SK-N-SH (cell line): ENCODE data around the gene MARK3. TPM values are rescaled to one million over a fixed set of nuclear protein-coding genes. Genes with fewer than 3 reads are reported as not detected.

ENCODE experiments used
- CTCF ChIA-PET: fragments of 300-600, 350-600 bp; formaldehyde crosslinking; extraction: SDS; loops from one replicate; lab custom pipeline; 2021; lab: Yijun Ruan, JAX
- POLR2A ChIA-PET: fragments of 350-600 bp; sonication (Branson Sonifier 250); formaldehyde crosslinking; extraction: SDS; loops from one replicate; lab custom pipeline; 2020; ENCODE audit warnings: antibody characterized with exemption, inconsistent platforms; lab: Yijun Ruan, JAX
- DNase-seq: peaks from one replicate; pipeline ENCODE4 v3.0.0; 2012
- H2AFZ ChIP-seq: fragments of 200-600 bp; sonication (generic); 2 replicates; pipeline ENCODE4 v1.8.1; 2016; ENCODE audit warnings: antibody characterized with exemption, mild to moderate bottlenecking, low read depth
- H3F3A ChIP-seq: fragments of 200-600 bp; sonication (generic); replicated peaks from 2 replicates; pipeline ENCODE3; 2016; ENCODE audit warnings: antibody characterized with exemption, mild to moderate bottlenecking; ENCODE audit not compliant: insufficient read depth
- H3K27ac ChIP-seq, 2 experiments: fragments of 200-500 bp in 1 of 2; fragments of 200-600 bp in 1 of 2; sonication (Bioruptor generic) in 1 of 2; sonication (generic), shearing (Covaris generic) in 1 of 2; 2 replicates each; pipeline versions ENCODE4 v1.5.1 to v1.6.1; 2014 to 2016; ENCODE audit warnings: low read depth in 2 of 2, inconsistent platforms in 1 of 2, low read length in 1 of 2, mild to moderate bottlenecking in 1 of 2, mixed read lengths in 1 of 2
- H3K27me3 ChIP-seq: fragments of 200-600 bp; sonication (generic), shearing (Covaris generic); 2 replicates; pipeline ENCODE4 v1.6.1; 2016; ENCODE audit warnings: mixed run types; ENCODE audit not compliant: insufficient read depth
- H3K36me3 ChIP-seq, 2 experiments: fragments of 200-500 bp in 1 of 2; fragments of 200-600 bp in 1 of 2; sonication (Bioruptor generic) in 1 of 2; sonication (generic) in 1 of 2; replicated peaks in 1 of 2; 2 replicates each; pipeline versions ENCODE3 to v1.5.1; 2014 to 2016; ENCODE audit warnings: low read length in 1 of 2, mild to moderate bottlenecking in 1 of 2; ENCODE audit not compliant: insufficient read depth in 2 of 2, control insufficient read depth in 1 of 2
- H3K4me1 ChIP-seq, 2 experiments: fragments of 200-500 bp in 1 of 2; fragments of 200-600 bp in 1 of 2; sonication (Bioruptor generic) in 1 of 2; sonication (generic), shearing (Covaris generic) in 1 of 2; 2 replicates each; pipeline versions ENCODE4 v1.5.1 to v1.6.1; 2014 to 2016; ENCODE audit warnings: low read depth in 1 of 2, low read length in 1 of 2, mixed run types in 1 of 2; ENCODE audit not compliant: insufficient read depth in 2 of 2, control insufficient read depth in 1 of 2
- H3K4me2 ChIP-seq: fragments of 200-600 bp; sonication (generic), shearing (Covaris generic); 2 replicates; pipeline ENCODE4 v1.6.1; 2017; ENCODE audit warnings: mixed run types
- H3K4me3 ChIP-seq, 2 experiments: fragments of 200-500 bp in 1 of 2; fragments of 200-600 bp in 1 of 2; sonication (Bioruptor generic) in 1 of 2; sonication (generic), shearing (Covaris generic) in 1 of 2; 2 replicates each; pipeline versions ENCODE4 v1.5.1 to v1.8.1; 2014 to 2016; ENCODE audit warnings: low read depth in 2 of 2, inconsistent platforms in 1 of 2, low read length in 1 of 2, mild to moderate bottlenecking in 1 of 2, mixed read lengths in 1 of 2, moderate library complexity in 1 of 2
- H3K79me2 ChIP-seq: fragments of 200-600 bp; sonication (generic); 2 replicates; pipeline ENCODE4 v1.8.1; 2017; ENCODE audit warnings: mild to moderate bottlenecking; ENCODE audit not compliant: insufficient read depth
- H3K9ac ChIP-seq: fragments of 200-600 bp; sonication (generic); 2 replicates; pipeline ENCODE4 v1.6.1; 2017; ENCODE audit warnings: mixed run types
- H3K9me2 ChIP-seq: fragments of 200-600 bp; sonication (generic); 2 replicates; pipeline ENCODE4 v1.6.1; 2017; ENCODE audit warnings: mixed run types
- H3K9me3 ChIP-seq: fragments of 200-600 bp; sonication (generic); 2 replicates; pipeline ENCODE4 v1.6.1; 2017; ENCODE audit warnings: mixed run types, mild to moderate bottlenecking, moderate library complexity
- H4K20me1 ChIP-seq: fragments of 200-600 bp; sonication (generic); 2 replicates; pipeline ENCODE4 v1.6.1; 2017; ENCODE audit warnings: mild to moderate bottlenecking, mixed run types; ENCODE audit not compliant: insufficient read depth
- CHD2 ChIP-seq: fragments of 150-350 bp; IDR thresholded peaks from 2 replicates; pipeline ENCODE4 v1.6.1; 2018; ENCODE audit warnings: low read length; ENCODE audit not compliant: partially characterized antibody
- ELF1 ChIP-seq: IDR thresholded peaks from 2 replicates; pipeline ENCODE4 v1.4.0; 2012
- EZH2phosphoT487 ChIP-seq: fragments of 200-600 bp; sonication (generic); IDR thresholded peaks from 2 replicates; pipeline ENCODE4 v1.6.1; 2017; ENCODE audit warnings: low read depth, mixed run types, mild to moderate bottlenecking, antibody characterized with exemption, moderate library complexity, borderline replicate concordance
- FOSL2 ChIP-seq: IDR thresholded peaks from 2 replicates; pipeline ENCODE4 v1.4.0; 2012; ENCODE audit warnings: low read depth, mild to moderate bottlenecking, moderate library complexity, borderline replicate concordance
- FOXM1 ChIP-seq: IDR thresholded peaks from 2 replicates; pipeline ENCODE4 v1.4.0; 2012; ENCODE audit warnings: low read depth, mild to moderate bottlenecking
- GATA2 ChIP-seq: sonication (generic); formaldehyde crosslinking; IDR thresholded peaks from 2 replicates; pipeline ENCODE4 v1.5.0; 2020; ENCODE audit warnings: mild to moderate bottlenecking, missing genetic modification reagents
- JUND ChIP-seq: IDR thresholded peaks from 2 replicates; pipeline ENCODE4 v1.4.0; 2012
- MXI1 ChIP-seq: IDR thresholded peaks from 2 replicates; pipeline ENCODE4 v1.6.1; 2012; ENCODE audit warnings: mild to moderate bottlenecking, low read depth, low read length, improper control_type of control experiment
- NFIC ChIP-seq: IDR thresholded peaks from 2 replicates; pipeline ENCODE4 v1.4.0; 2012; ENCODE audit warnings: borderline replicate concordance
- NRF1 ChIP-seq: IDR thresholded peaks from 2 replicates; pipeline ENCODE4 v1.6.1; 2012; ENCODE audit warnings: low read depth, mild to moderate bottlenecking, low read length
- RAD21 ChIP-seq: IDR thresholded peaks from 2 replicates; pipeline ENCODE4 v1.6.1; 2012; ENCODE audit warnings: mild to moderate bottlenecking, low read length
- RCOR1 ChIP-seq: fragments of 150-350 bp; IDR thresholded peaks from 2 replicates; pipeline ENCODE4 v1.6.1; 2017; ENCODE audit warnings: antibody characterized with exemption, low read length
- RFX5 ChIP-seq: IDR thresholded peaks from 2 replicates; pipeline ENCODE4 v1.6.1; 2012; ENCODE audit warnings: mild to moderate bottlenecking, improper control_type of control experiment, low read length
- RXRA ChIP-seq: IDR thresholded peaks from 2 replicates; pipeline ENCODE4 v1.4.0; 2012; ENCODE audit warnings: low read depth, mild to moderate bottlenecking, borderline replicate concordance
- SMC3 ChIP-seq: IDR thresholded peaks from 2 replicates; pipeline ENCODE4 v1.6.1; 2012; ENCODE audit warnings: low read depth, low read length, improper control_type of control experiment
- TEAD4 ChIP-seq: IDR thresholded peaks from 2 replicates; pipeline ENCODE4 v1.4.0; 2012; ENCODE audit warnings: mild to moderate bottlenecking, borderline replicate concordance; ENCODE audit not compliant: insufficient read depth
- WGBS: methylation state at CpG from one replicate; pipeline ENCODE4 v1.1.6; 2017; ENCODE audit warnings: low lambda C conversion rate; 5-methylcytosine and 5-hydroxymethylcytosine counted together
- polyA plus RNA-seq, 3 experiments: library from polyadenylated mRNA; depleted of rRNA; stranded (reverse); fragments of >200 nt; gene quantifications; 2 replicates each; pipeline ENCODE4 v1.2.3, GENCODE V29; 2012
- TF ChIP-seq, protein P1 (sequence below): fragments of 150-350 bp; IDR thresholded peaks from 2 replicates; pipeline ENCODE4 v1.6.1; 2017; ENCODE audit warnings: antibody characterized with exemption, low read length, low read depth, borderline replicate concordance
- TF ChIP-seq, protein P2 (sequence below): IDR thresholded peaks from 2 replicates; pipeline ENCODE4 v1.4.0; 2012; ENCODE audit warnings: low read depth, borderline replicate concordance
- TF ChIP-seq, protein P3 (sequence below): IDR thresholded peaks from 2 replicates; pipeline ENCODE4 v1.6.1; 2012; ENCODE audit warnings: mild to moderate bottlenecking, low read depth, low read length, moderate library complexity
- TF ChIP-seq, protein P4 (sequence below): IDR thresholded peaks from 2 replicates; pipeline ENCODE4; 2012

MARK3 gene
- polyA plus RNA-seq, 1 of the 3 experiments (the other 2 are of a cell fraction) = 73.4 TPM

DNA sequence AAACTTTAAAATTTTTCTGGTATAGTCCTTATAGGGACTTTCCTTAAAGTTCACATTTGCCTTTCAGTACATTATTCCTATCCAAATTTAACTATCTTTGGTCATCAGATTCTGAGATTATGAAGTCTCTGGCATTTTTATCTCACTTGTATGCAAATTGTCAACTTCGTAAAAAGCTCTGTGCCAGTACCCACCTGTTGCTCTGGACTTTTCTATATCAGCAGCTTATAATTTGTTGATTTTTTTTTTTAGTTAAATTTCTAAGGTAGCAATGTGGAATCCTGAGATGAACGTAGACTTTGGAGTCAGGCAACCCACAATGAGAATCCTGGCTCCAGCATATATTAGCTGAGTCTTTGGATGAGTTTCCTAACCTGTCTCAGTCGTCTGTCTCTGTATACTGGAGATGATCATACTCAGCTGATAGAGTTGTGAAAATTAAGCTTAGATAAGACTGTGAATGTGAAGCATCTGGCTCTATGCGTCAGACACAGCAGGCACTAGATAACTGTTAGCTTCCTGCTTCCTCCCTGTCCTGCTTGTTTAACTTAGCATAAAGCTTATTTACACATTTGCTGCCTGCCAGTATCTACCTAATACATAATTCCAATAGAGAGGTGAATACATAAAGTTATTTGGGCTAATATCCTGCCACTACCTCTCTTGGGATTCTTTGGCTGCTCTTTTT lies 59.8 kb downstream of the MARK3 start:
- Histone ChIP-seq H2AFZ (no peak overlapping the region), H3K4me1 (peaks cover 4 to 6% of the 10 kb centered on the region in 2 experiments; a peak in 3 of 4 replicates), H3K9ac (no peak overlapping the region), H3K79me2 (peaks cover 96% of the 10 kb centered on the region), H3K9me2 (no peaks in the 10 kb centered on the region), H3K27ac (peak overlapping the region in 1 of 2 experiments; percentile 51; a peak in 1 of 4 replicates), H3K27me3 (no peaks in the 10 kb centered on the region), H3K36me3 (peaks cover 0 to 20% of the 10 kb centered on the region in 2 experiments), H3K4me3 (no peak overlapping the region), H3K4me2 (no peak overlapping the region), H4K20me1 (peaks cover 42% of the 10 kb centered on the region), H3F3A (peaks cover 21% of the 10 kb centered on the region), H3K9me3 (no peaks in the 10 kb centered on the region)
- no peak for TF ChIP-seq MXI1
- TF ChIP-seq, protein P1, sequence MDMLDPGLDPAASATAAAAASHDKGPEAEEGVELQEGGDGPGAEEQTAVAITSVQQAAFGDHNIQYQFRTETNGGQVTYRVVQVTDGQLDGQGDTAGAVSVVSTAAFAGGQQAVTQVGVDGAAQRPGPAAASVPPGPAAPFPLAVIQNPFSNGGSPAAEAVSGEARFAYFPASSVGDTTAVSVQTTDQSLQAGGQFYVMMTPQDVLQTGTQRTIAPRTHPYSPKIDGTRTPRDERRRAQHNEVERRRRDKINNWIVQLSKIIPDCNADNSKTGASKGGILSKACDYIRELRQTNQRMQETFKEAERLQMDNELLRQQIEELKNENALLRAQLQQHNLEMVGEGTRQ = no peak
- no peak for TF ChIP-seq SMC3
- no peak for TF ChIP-seq TEAD4
- no peak for TF ChIP-seq CHD2
- no peak for TF ChIP-seq FOXM1
- no peak for TF ChIP-seq EZH2phosphoT487
- TF ChIP-seq RFX5 = no peak
- TF ChIP-seq NFIC = no peak
- TF ChIP-seq ELF1 = no peak
- no peak for TF ChIP-seq RCOR1
- TF ChIP-seq NRF1 = no peak
- TF ChIP-seq JUND = no peak
- no peak for TF ChIP-seq RXRA
- TF ChIP-seq FOSL2 = no peak
- no peak for TF ChIP-seq GATA2
- 68% methylated on average over 4 of the region's 4 CpGs for WGBS
- ChIA-PET POLR2A (no interaction called here), CTCF (interaction anchor here (0.9 to 1.0 kb wide), 2 partner anchors 15 to 55 kb away, joined by 3 read pairs; no protein-coding TSS in a partner anchor)
- peak; percentile 35 for DNase-seq

DNA sequence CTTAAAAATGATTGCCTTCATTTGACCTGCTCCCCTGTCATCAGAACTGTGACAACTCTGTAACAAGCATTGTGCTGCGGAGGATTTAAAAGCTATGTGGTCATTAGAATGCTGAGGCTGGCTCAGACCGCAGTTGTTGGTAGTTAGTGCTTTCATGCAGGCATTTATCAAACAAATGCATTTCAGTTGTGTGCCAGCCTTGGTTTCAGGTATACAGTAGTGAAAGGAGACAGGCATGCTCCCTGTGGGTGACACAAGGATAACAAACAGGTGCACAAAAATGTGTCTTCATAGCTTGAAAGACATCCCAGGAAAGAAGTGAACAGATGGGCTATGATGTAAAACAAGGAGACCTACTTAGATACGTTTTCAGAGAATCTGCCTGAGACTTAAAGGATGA lies 60.6 kb downstream of the MARK3 start:
- DNase-seq = no peak
- Histone ChIP-seq H3K4me1 (peaks cover 4 to 7% of the 10 kb centered on the region in 2 experiments; a peak in 3 of 4 replicates), H3K9ac (no peak overlapping the region), H4K20me1 (peaks cover 38% of the 10 kb centered on the region), H3K4me2 (no peak overlapping the region), H3K27ac (peak overlapping the region in 1 of 2 experiments; percentile 51; a peak in 1 of 4 replicates), H3K36me3 (peaks cover 0 to 16% of the 10 kb centered on the region in 2 experiments), H3F3A (peaks cover 18% of the 10 kb centered on the region), H2AFZ (no peak overlapping the region), H3K27me3 (no peaks in the 10 kb centered on the region), H3K4me3 (no peak overlapping the region), H3K79me2 (peaks cover 95% of the 10 kb centered on the region), H3K9me2 (no peaks in the 10 kb centered on the region), H3K9me3 (no peaks in the 10 kb centered on the region)
- ChIA-PET POLR2A (no interaction called here), CTCF (no interaction called here)
- WGBS = 99% methylated on average over 3 of the region's 3 CpGs
- TF ChIP-seq RAD21 = no peak
- TF ChIP-seq, protein P1 = no peak
- no peak for TF ChIP-seq EZH2phosphoT487
- no peak for TF ChIP-seq TEAD4
- TF ChIP-seq, protein P2, sequence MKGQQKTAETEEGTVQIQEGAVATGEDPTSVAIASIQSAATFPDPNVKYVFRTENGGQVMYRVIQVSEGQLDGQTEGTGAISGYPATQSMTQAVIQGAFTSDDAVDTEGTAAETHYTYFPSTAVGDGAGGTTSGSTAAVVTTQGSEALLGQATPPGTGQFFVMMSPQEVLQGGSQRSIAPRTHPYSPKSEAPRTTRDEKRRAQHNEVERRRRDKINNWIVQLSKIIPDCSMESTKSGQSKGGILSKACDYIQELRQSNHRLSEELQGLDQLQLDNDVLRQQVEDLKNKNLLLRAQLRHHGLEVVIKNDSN = no peak
- TF ChIP-seq, protein P3, sequence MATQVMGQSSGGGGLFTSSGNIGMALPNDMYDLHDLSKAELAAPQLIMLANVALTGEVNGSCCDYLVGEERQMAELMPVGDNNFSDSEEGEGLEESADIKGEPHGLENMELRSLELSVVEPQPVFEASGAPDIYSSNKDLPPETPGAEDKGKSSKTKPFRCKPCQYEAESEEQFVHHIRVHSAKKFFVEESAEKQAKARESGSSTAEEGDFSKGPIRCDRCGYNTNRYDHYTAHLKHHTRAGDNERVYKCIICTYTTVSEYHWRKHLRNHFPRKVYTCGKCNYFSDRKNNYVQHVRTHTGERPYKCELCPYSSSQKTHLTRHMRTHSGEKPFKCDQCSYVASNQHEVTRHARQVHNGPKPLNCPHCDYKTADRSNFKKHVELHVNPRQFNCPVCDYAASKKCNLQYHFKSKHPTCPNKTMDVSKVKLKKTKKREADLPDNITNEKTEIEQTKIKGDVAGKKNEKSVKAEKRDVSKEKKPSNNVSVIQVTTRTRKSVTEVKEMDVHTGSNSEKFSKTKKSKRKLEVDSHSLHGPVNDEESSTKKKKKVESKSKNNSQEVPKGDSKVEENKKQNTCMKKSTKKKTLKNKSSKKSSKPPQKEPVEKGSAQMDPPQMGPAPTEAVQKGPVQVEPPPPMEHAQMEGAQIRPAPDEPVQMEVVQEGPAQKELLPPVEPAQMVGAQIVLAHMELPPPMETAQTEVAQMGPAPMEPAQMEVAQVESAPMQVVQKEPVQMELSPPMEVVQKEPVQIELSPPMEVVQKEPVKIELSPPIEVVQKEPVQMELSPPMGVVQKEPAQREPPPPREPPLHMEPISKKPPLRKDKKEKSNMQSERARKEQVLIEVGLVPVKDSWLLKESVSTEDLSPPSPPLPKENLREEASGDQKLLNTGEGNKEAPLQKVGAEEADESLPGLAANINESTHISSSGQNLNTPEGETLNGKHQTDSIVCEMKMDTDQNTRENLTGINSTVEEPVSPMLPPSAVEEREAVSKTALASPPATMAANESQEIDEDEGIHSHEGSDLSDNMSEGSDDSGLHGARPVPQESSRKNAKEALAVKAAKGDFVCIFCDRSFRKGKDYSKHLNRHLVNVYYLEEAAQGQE = no peak
- TF ChIP-seq SMC3 = no peak
- TF ChIP-seq, protein P4, sequence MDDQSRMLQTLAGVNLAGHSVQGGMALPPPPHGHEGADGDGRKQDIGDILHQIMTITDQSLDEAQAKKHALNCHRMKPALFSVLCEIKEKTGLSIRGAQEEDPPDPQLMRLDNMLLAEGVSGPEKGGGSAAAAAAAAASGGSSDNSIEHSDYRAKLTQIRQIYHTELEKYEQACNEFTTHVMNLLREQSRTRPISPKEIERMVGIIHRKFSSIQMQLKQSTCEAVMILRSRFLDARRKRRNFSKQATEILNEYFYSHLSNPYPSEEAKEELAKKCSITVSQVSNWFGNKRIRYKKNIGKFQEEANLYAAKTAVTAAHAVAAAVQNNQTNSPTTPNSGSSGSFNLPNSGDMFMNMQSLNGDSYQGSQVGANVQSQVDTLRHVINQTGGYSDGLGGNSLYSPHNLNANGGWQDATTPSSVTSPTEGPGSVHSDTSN = no peak
- TF ChIP-seq FOSL2 = no peak
